T-helper 22 cell (primary cell): ENCODE data around the gene HOXB9.

Experiments
- DNase-seq: peaks from one replicate; pipeline ENCODE4 v3.0.0-alpha.2; 2020; ENCODE audit warnings: low read depth

The HOXB9 gene

GRCh38 chr17:48583708-48584222, 42.4 kb downstream of the HOXB9 start:
- no peak for DNase-seq

DNA sequence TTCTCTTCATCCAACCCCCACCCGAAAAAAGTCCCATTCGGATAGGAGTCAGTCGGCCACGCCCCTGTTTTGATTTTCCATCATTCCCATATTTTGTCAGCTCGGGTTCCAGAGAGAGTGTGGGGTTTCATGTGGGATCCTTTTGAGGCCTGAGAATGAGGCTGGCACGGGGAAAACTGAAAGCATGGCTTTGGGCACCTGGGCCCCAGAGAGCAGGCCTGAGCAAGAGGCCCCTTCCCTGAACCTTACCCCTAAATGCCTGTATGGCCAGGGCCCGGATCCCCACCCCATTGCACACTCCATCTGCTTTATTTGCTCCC, 43.4 kb downstream of the HOXB9 start:
- no peak for DNase-seq

- DNase-seq: no peak
Measured at GRCh38 chr17:48579760-48580554, 46.2 kb downstream of the HOXB9 start.

DNA sequence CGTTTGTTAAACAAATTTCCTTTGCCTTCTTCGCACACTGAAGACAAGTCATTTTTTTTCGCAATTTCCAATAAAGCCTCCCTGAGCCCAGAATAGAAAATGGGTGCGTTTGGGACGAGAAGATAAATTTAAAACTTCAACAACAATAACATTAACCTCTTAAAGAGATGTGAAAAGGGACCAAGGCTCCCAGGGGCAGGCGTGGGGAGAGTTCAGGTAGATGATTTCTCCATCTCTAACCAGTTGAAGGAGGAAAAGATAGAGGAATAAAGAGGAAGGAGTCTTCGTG, 46.7 kb downstream of the HOXB9 start:
- no peak for DNase-seq

DNA sequence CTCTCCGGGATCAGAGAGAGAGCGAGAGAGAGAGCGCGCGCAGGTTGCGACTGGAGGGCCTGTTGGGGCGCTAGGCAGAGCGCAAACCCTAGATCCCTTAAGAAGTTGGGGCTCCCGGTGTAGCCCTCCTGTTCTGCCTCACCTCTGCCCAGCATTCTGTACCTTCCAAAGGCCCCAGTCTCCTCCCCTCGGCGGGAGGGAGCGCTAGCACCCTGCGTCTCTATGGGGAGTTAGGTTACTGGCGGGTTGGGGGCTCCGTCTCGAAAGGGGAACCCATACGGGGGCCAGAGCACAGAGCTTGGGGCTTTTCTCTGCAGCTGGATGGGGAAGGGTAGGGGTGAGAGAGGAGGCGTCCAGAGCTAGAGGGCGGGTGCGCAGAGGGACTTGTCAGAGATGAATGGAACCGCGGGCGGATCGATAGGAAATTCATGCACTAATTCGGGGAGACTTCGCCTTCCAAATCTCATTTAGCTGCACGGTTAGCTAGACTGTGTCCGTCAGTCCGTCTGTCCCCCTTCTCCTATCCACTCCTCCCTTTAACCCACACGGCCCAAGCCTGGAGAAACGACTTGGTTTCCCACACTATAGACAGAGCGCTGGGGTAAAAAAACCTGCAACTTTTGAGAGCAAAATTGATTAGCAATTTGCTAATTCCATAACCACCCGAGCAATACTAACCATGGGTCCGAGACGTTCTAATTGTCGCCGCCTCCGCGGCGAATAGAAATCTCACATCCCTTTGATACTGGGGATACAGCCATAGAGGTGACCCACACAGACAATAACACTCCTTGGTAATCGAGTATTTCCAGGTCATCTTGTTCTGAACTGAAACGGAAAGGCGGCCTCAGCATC, 47.3 kb downstream of the HOXB9 start:
- DNase-seq: no peak

DNA sequence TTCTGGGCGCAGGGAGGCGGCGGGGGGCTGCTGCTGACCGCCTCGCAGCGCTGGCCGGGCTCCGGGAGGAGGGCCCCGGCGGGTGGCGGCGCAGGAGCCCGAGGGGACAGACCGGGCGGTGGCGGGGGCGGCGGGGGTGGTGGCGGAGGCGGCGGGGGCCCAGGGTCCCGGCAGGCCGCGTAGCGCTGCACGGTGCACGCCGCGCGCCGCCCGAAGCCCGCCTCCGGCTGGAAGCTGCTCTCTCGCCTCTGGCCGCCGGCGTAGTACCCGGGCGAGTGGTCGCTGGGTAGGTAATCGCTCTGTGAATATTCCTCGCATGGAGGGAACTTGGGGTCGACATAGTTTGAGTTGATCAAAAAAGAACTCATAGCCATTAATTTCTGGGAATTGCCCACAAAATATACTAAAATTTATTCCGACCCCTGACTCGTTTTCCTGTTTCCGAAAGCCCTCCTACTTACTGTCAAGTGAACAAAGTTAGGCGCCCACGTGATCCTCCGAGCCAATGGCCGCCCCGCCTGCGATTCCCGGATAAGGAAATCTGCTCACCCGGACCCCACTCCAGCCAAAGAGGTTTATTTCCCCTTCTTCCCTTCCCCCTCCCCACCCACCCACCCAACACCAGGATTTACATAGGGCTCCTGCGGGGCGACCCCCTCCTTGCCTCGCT, 48.1 kb downstream of the HOXB9 start, which contains the start of gene HOXB4:
HOXB4 (minus strand) TSS at position 405 of the 670 bp plus-strand sequence; CDS start at position 374, 31 bp downstream.
- peak; percentile 71 for DNase-seq

- DNase-seq: no peak
Measured at GRCh38 chr17:48577330-48577945, 48.7 kb downstream of the HOXB9 start.

DNA sequence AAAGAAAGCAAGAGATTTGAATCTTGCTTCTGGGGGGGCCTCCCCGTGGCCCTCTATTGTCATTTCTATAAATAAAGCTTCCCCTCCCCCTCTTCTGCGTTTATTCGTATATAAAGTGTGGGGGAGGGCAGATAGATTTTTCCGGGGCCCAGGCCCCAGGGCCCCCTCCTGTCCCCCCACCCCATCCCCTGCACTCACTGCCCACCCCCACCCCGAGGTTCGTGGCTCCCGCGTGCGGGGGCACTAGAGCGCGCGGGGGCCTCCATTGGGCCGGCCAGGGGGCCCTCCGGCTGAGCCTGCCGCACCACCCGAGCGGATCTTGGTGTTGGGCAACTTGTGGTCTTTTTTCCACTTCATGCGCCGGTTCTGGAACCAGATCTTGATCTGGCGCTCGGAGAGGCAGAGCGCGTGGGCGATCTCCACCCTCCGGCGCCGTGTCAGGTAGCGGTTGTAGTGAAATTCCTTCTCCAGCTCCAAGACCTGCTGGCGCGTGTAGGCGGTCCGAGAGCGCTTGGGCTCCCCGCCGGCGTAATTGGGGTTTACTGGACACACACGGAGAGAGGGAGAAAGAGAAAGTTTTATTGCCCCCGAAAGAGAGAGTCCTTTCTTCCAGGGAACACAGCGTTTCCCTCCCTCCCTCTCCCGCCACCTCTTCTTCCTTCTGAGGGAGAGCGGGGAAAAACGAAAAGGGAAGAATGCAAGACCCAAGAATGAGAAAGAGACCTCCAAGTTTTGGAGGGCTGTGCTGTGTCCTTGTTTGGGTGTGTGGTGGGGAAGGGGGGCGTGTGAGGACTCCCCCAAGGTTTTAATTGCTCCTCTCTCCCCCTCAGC, 49.5 kb downstream of the HOXB9 start:
- DNase-seq: no peak

GRCh38 chr17:48575673-48576478, 50.3 kb downstream of the HOXB9 start:
- DNase-seq: no peak

DNA sequence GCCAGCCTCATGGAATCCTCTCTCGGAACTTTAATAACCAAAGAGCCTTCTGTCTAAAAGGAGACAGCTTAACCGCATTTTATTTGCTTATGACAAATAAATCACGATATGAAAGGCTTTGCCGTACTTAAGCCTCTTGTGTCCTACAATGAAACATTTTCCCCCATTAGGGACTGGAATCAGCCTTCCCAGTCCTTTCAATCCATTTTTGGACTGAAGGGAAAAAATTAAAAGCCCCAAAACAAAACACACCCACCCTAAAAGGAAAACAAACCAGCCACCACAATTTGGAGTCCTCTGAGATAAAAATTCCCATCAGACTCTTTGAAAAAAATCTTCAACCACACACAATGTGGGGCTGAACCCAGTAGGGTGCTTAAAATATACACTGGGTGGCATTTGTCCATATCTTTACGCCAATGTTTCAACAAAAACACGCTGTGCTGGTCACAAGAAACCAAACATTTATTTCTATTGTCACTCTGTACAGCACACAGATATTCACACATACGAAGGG, 51.0 kb downstream of the HOXB9 start:
- no peak for DNase-seq

GRCh38 chr17:48574505-48575065, 51.6 kb downstream of the HOXB9 start:
- DNase-seq: no peak

GRCh38 chr17:48571826-48572417, 54.2 kb downstream of the HOXB9 start:
- no peak for DNase-seq
